GM23248 (cell line): ENCODE results near the gene CDC42EP3.

Experiments
- EZH2 ChIP-seq: fragments of 200-600 bp; sonication (generic); IDR thresholded peaks from 2 replicates; pipeline ENCODE4 v1.6.1; 2018; ENCODE audit warnings: antibody characterized with exemption, mild to moderate bottlenecking; ENCODE audit not compliant: insufficient read depth, poor library complexity, severe bottlenecking
- EZH2phosphoT487 ChIP-seq: fragments of 200-600 bp; sonication (generic); IDR thresholded peaks from 2 replicates; pipeline ENCODE4 v1.6.1; 2018; ENCODE audit warnings: antibody characterized with exemption, moderate library complexity, mild to moderate bottlenecking, low read depth; ENCODE audit not compliant: insufficient read depth

DNA sequence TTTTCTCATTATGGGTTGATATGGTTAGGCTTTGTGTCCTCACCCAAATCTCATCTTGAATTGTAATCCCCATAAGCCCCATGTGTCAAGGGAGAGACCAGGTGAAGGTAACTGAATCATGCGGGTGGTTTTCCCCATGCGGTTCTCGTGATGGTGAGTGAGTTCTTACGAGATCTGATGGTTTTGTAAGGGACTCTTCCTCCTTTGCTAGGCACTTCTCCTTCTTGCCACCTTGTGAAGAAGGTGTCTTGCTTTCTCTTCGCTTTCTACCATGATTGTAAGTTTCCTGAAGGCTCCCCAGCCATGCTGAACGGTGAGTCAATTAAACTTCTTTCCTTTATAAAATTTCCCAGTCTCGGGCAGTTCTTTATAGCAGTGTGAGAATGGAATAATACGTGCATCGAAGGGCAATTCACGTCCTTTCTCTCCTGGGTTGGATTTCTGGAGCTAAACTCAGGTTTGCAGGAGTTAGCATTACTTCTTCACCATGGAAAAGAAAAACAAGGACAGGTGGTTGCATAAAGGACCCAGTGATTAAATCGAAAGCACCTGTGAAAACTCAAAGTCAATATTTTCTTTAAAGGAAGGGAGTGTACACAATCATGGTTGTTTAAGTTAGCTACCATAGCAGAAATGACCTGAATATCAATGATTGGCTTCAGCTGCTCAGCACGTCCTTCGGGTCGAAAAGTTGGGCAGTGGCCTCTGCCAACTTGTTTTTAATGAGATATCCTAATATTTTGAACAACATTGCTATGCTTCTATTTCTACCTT is 54.1 kb downstream of the CDC42EP3 start:
- TF ChIP-seq EZH2 (no peak), EZH2phosphoT487 (no peak)
